Body of pancreas (tissue), 4 donors: Measurements from ENCODE around the gene NEGR1. TPM values are rescaled to one million over a fixed set of nuclear protein-coding genes. Genes with fewer than 3 reads are reported as not detected.

ENCODE experiments used
- ATAC-seq: fragments of 150-250 bp; one replicate; pipeline ENCODE4 v1.9.1; 2016
- DNase-seq, 4 donors: peaks; one replicate each; pipeline ENCODE4 v3.0.0-alpha.2; 2019
- H3K27ac ChIP-seq, 4 donors: fragments of 200-600 bp; sonication (generic); 1 replicate in 3 of 4; 2 replicates in 1 of 4; pipeline versions ENCODE4 v1.5.1 to v1.6.1; 2016 to 2019; ENCODE audit warnings: mild to moderate bottlenecking in 1 of 4, mixed read lengths in 1 of 4, moderate library complexity in 1 of 4
- H3K27me3 ChIP-seq, 2 donors: fragments of 200-600 bp; sonication (generic); one replicate each; pipeline ENCODE4 v1.6.0; 2016; ENCODE audit warnings: mild to moderate bottlenecking in 1 of 2
- H3K36me3 ChIP-seq, 2 donors: fragments of 200-600 bp; sonication (generic); replicated peaks in 1 of 2; 2 replicates each; pipeline ENCODE4 v1.5.1; 2016; ENCODE audit warnings: low read depth in 2 of 2; ENCODE audit not compliant: insufficient read depth in 1 of 2
- H3K4me1 ChIP-seq: fragments of 200-600 bp; sonication (generic); one replicate; pipeline ENCODE4 v1.6.0; 2016
- H3K4me3 ChIP-seq, 2 donors: fragments of 200-600 bp; sonication (generic); 1 replicate in 1 of 2; 2 replicates in 1 of 2; pipeline ENCODE4 v1.5.1; 2016 to 2019
- H3K9me3 ChIP-seq, 3 donors: fragments of 200-600 bp; sonication (generic); 1 replicate in 2 of 3; 2 replicates in 1 of 3; pipeline ENCODE4 v1.5.1; 2016
- CTCF ChIP-seq, 7 experiments: fragments of 450-650 bp in 4 of 7; fragments of 200-600 bp in 3 of 7; sonication (generic) in 3 of 7; IDR thresholded peaks; one replicate each; pipeline ENCODE4 v1.5.1; 2016 to 2019; ENCODE audit warnings: antibody characterized with exemption in 7 of 7
- POLR2A ChIP-seq, 3 donors: fragments of 450-650 bp; IDR thresholded peaks; one replicate each; pipeline ENCODE4 v1.6.1; 2016; ENCODE audit warnings: antibody characterized with exemption in 3 of 3, mild to moderate bottlenecking in 2 of 3
- WGBS, 2 donors: methylation state at CpG; one replicate each; pipeline ENCODE4 v1.1.5; 2017; 5-methylcytosine and 5-hydroxymethylcytosine counted together
- intact Hi-C: fragments of 100-400 bp; cut with DNase I; formaldehyde crosslinking; loops from one replicate; pipeline ENCODE4 v1.15.1; 2023
- total RNA-seq, 2 donors: library from RNA; depleted of rRNA; stranded (reverse); fragments of >200 nt; gene quantifications; one replicate each; pipeline ENCODE4 v1.1.0, GENCODE V29; 2016

Gene NEGR1
- total RNA-seq, 2 donors from 2014 or later: 6.3 to 9.6 TPM

- H3K27me3 ChIP-seq: no peaks in the 10 kb centered on the region
- 52 to 54% methylated on average over 6 of the region's 6 CpGs for WGBS, 2 donors
- intact Hi-C loops: no loop called here
- ATAC-seq (no peak), DNase-seq (no peak)
- no peaks in the 10 kb centered on the region for H3K36me3 ChIP-seq
- no peaks in the 10 kb centered on the region for H3K4me1 ChIP-seq
- no peak for TF ChIP-seq CTCF (IDR thresholded peaks at IDR 0.05)
- no peak for TF ChIP-seq POLR2A (IDR thresholded peaks at IDR 0.05)
- no peak overlapping the region for H3K27ac ChIP-seq
- H3K9me3 ChIP-seq: no peaks in the 10 kb centered on the region
- no peak overlapping the region for H3K4me3 ChIP-seq
Observed at GRCh38 chr1:71502006-71502405, 780.3 kb downstream of the NEGR1 start.

- H3K4me1 ChIP-seq: no peaks in the 10 kb centered on the region
- ATAC-seq: no peak
- H3K36me3 ChIP-seq: no peaks in the 10 kb centered on the region
- no peak overlapping the region for H3K27ac ChIP-seq
- no peak for TF ChIP-seq CTCF (IDR thresholded peaks at IDR 0.05)
- TF ChIP-seq POLR2A (IDR thresholded peaks at IDR 0.05): no peak
- intact Hi-C loops: no loop called here
- no peaks in the 10 kb centered on the region for H3K9me3 ChIP-seq
- no peaks in the 10 kb centered on the region for H3K27me3 ChIP-seq
- DNase-seq: no peak
- no peak overlapping the region for H3K4me3 ChIP-seq
Observed at GRCh38 chr1:71498542-71498941, 783.8 kb downstream of the NEGR1 start.

GRCh38 chr1:71494163-71494562 is 788.2 kb downstream of the NEGR1 start:
- Histone ChIP-seq H3K36me3 (no peaks in the 10 kb centered on the region), H3K27ac (no peak overlapping the region), H3K27me3 (no peaks in the 10 kb centered on the region), H3K9me3 (no peaks in the 10 kb centered on the region), H3K4me3 (no peak overlapping the region), H3K4me1 (no peaks in the 10 kb centered on the region)
- no peak for ATAC-seq
- DNase-seq: no peak
- intact Hi-C loops: no loop called here
- no peak for TF ChIP-seq POLR2A (IDR thresholded peaks at IDR 0.05)
- TF ChIP-seq CTCF (IDR thresholded peaks at IDR 0.05): no peak

GRCh38 chr1:71492298-71493041 is 789.9 kb downstream of the NEGR1 start:
- TF ChIP-seq CTCF (IDR thresholded peaks at IDR 0.05) (no peak), POLR2A (IDR thresholded peaks at IDR 0.05) (no peak)
- intact Hi-C loops: no loop called here
- no peak overlapping the region for H3K4me3 ChIP-seq
- no peaks in the 10 kb centered on the region for H3K27me3 ChIP-seq
- no peaks in the 10 kb centered on the region for H3K9me3 ChIP-seq
- no peaks in the 10 kb centered on the region for H3K4me1 ChIP-seq
- DNase-seq: no peak
- no peak for ATAC-seq
- H3K27ac ChIP-seq: no peak overlapping the region
- WGBS, 2 donors: 51 to 59% methylated on average over 7 of the region's 7 CpGs
- H3K36me3 ChIP-seq: no peaks in the 10 kb centered on the region

GRCh38 chr1:71490432-71490831 is 791.9 kb downstream of the NEGR1 start:
- 68 to 75% methylated on average over 5 of the region's 5 CpGs for WGBS, 2 donors
- no peak overlapping the region for H3K27ac ChIP-seq
- DNase-seq (no peak), ATAC-seq (no peak)
- TF ChIP-seq CTCF (IDR thresholded peaks at IDR 0.05) (no peak), POLR2A (IDR thresholded peaks at IDR 0.05) (no peak)
- H3K9me3 ChIP-seq: no peaks in the 10 kb centered on the region
- intact Hi-C loops: no loop called here
- no peaks in the 10 kb centered on the region for H3K36me3 ChIP-seq
- H3K4me1 ChIP-seq: no peaks in the 10 kb centered on the region
- no peaks in the 10 kb centered on the region for H3K27me3 ChIP-seq
- no peak overlapping the region for H3K4me3 ChIP-seq
